Tibial nerve (tissue), 4 donors: Measurements from ENCODE around the gene MBD2. TPM values are rescaled to one million over a fixed set of nuclear protein-coding genes. Genes with fewer than 3 reads are reported as not detected.

ENCODE experiments used
- DNase-seq, 2 donors: peaks; one replicate each; pipeline ENCODE4 v3.0.0-alpha.2; 2019; ENCODE audit warnings: low spot score in 2 of 2
- H3K27ac ChIP-seq, 4 donors: fragments of 200-600 bp; sonication (generic) in 3 of 4; one replicate each; pipeline ENCODE4 v1.5.1; 2017 to 2019; ENCODE audit warnings: mild to moderate bottlenecking in 1 of 4
- H3K27me3 ChIP-seq, 2 donors: fragments of 200-600 bp; sonication (generic) in 1 of 2; one replicate each; pipeline versions ENCODE4 v1.5.1 to v1.6.0; 2017 to 2019
- H3K36me3 ChIP-seq, 3 donors: fragments of 200-600 bp; sonication (generic); one replicate each; pipeline ENCODE4 v1.5.1; 2018 to 2019
- H3K4me1 ChIP-seq, 4 donors: fragments of 200-600 bp; sonication (generic) in 3 of 4; one replicate each; pipeline ENCODE4 v1.5.1; 2017 to 2019
- H3K4me3 ChIP-seq, 4 donors: fragments of 200-600 bp; sonication (generic) in 3 of 4; one replicate each; pipeline ENCODE4 v1.5.1; 2017 to 2019; ENCODE audit warnings: mild to moderate bottlenecking in 1 of 4, moderate library complexity in 1 of 4
- H3K9me3 ChIP-seq, 4 donors: fragments of 200-600 bp; sonication (generic) in 3 of 4; one replicate each; pipeline ENCODE4 v1.5.1; 2017 to 2019
- EP300 ChIP-seq, 2 donors: sonication (generic); formaldehyde crosslinking; IDR thresholded peaks; one replicate each; pipeline ENCODE4 v1.6.1; 2017; ENCODE audit warnings: antibody characterized with exemption in 2 of 2, mild to moderate bottlenecking in 1 of 2
- POLR2A ChIP-seq, 2 donors: fragments of 450-650 bp; IDR thresholded peaks; one replicate each; pipeline ENCODE4 v1.6.1; 2017; ENCODE audit warnings: antibody characterized with exemption in 2 of 2, mild to moderate bottlenecking in 2 of 2, moderate library complexity in 2 of 2
- WGBS, 2 donors: methylation state at CpG; one replicate each; pipeline ENCODE4 v1.1.5; 2018; 5-methylcytosine and 5-hydroxymethylcytosine counted together
- total RNA-seq, 4 donors: library from RNA; depleted of rRNA; stranded (reverse); fragments of >200 nt; gene quantifications; one replicate each; pipeline ENCODE4 v1.1.0, GENCODE V29; 2016
- TF ChIP-seq, protein P1 (sequence below), 5 experiments: fragments of 200-600 bp in 3 of 5; fragments of 450-650 bp in 2 of 5; sonication (generic) in 3 of 5; IDR thresholded peaks; one replicate each; pipeline ENCODE4 v1.5.1; 2016 to 2019; ENCODE audit warnings: antibody characterized with exemption in 5 of 5, mild to moderate bottlenecking in 3 of 5, moderate library complexity in 2 of 5

MBD2 gene
- total RNA-seq, 4 donors from 2014 or later = 32.1 to 60.6 (median 37.8) TPM

DNA sequence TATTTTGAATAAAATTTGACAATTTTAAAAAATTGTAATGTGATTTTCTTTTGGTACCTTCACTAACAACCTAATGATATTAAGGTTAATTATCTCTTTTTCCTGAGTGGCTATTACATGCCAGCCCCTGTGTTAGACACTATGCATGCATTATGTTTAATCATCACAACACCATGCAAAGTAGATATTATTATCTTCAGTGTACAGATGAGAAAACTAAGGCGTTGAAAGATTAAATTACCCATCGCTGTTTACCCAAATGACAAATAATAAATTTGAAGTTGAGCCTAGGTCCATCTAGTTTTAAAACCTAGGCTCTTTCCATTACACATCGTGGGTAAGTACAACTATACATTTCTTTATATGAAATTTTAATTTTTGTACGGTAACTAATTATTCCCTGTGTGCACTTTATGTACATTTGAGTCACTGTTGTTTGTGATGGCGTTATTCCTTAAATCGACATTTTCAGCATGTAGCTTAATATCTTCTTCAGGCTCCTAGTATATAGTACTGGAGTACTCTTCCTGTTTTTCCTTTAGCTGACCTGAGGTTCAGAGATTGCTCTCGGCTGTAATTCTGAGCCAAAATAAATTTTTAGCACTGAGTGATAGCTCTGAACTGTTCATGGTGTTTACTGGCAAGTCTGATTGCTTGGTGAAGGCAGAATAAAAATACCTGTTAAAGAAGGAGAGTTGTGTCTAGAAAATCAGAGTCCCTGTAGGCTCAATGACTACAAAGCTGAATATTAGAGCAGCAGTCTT is 13.9 kb upstream of the MBD2 start:
- no peak overlapping the region for H3K27ac ChIP-seq
- H3K36me3 ChIP-seq = no peaks in the 10 kb centered on the region
- H3K27me3 ChIP-seq = no peaks in the 10 kb centered on the region
- H3K9me3 ChIP-seq = no peaks in the 10 kb centered on the region
- WGBS, 2 donors = 58 to 65% methylated on average over 7 of the region's 7 CpGs
- no peak for TF ChIP-seq EP300 (IDR thresholded peaks at IDR 0.05)
- no peak for TF ChIP-seq POLR2A (IDR thresholded peaks at IDR 0.05)
- TF ChIP-seq, protein P1, sequence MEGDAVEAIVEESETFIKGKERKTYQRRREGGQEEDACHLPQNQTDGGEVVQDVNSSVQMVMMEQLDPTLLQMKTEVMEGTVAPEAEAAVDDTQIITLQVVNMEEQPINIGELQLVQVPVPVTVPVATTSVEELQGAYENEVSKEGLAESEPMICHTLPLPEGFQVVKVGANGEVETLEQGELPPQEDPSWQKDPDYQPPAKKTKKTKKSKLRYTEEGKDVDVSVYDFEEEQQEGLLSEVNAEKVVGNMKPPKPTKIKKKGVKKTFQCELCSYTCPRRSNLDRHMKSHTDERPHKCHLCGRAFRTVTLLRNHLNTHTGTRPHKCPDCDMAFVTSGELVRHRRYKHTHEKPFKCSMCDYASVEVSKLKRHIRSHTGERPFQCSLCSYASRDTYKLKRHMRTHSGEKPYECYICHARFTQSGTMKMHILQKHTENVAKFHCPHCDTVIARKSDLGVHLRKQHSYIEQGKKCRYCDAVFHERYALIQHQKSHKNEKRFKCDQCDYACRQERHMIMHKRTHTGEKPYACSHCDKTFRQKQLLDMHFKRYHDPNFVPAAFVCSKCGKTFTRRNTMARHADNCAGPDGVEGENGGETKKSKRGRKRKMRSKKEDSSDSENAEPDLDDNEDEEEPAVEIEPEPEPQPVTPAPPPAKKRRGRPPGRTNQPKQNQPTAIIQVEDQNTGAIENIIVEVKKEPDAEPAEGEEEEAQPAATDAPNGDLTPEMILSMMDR (IDR thresholded peaks at IDR 0.05) = no peak
- no peak for DNase-seq
- H3K4me1 ChIP-seq = peaks cover 0 to 23% (median 10%) of the 10 kb centered on the region in 4 donors
- H3K4me3 ChIP-seq = no peak overlapping the region

DNA sequence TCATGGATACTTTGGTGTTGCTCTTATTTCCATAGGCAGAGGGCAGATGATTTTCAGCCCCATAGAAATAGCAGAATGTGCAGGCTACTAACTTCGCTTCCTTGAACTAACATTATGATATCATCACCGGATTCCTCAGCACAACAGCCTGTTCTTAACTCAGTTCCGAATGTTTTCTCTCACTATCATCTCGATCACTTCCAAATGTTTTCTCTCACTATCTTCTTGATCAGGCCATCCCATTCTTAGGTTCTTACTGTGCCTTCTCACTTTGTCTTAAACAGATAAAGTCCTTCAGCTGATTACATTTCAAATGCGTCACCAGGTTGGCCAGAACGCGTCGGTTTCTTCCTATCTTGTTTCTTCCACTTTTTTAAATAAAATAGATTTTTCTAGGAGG is 11.4 kb upstream of the MBD2 start:
- H3K27ac ChIP-seq = no peak overlapping the region
- H3K27me3 ChIP-seq = no peaks in the 10 kb centered on the region
- H3K4me1 ChIP-seq = peaks cover 0 to 23% (median 10%) of the 10 kb centered on the region in 4 donors
- 69 to 78% methylated on average over 8 of the region's 8 CpGs for WGBS, 2 donors
- TF ChIP-seq, protein P1 (IDR thresholded peaks at IDR 0.05) = no peak
- no peak for TF ChIP-seq POLR2A (IDR thresholded peaks at IDR 0.05)
- TF ChIP-seq EP300 (IDR thresholded peaks at IDR 0.05) = no peak
- no peak overlapping the region for H3K4me3 ChIP-seq
- no peaks in the 10 kb centered on the region for H3K9me3 ChIP-seq
- no peaks in the 10 kb centered on the region for H3K36me3 ChIP-seq
- DNase-seq = no peak

DNA sequence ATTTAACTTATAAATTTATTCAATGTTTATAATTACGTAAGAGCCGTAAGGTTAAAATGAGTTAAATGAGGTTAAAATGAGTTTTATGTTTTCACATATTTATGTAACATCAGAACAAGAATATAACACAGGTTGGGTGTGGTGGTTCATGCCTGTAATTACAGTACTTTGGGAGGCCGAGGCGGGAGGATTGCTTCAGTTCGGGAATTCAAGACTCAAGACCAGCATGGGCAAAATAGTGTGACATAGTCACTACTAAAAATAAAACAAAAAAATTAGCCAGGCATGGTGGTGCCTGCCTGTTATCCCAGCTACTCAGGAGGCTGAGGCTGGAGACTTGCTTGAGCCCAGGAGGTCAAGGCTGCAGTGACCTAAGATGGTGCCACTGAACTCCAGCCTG is 9.3 kb upstream of the MBD2 start:
- no peaks in the 10 kb centered on the region for H3K9me3 ChIP-seq
- 95 to 98% methylated on average over 5 of the region's 5 CpGs for WGBS, 2 donors
- no peaks in the 10 kb centered on the region for H3K27me3 ChIP-seq
- no peak overlapping the region for H3K4me3 ChIP-seq
- peaks cover 0 to 6% (median 3%) of the 10 kb centered on the region in 4 donors for H3K4me1 ChIP-seq
- no peaks in the 10 kb centered on the region for H3K36me3 ChIP-seq
- H3K27ac ChIP-seq = no peak overlapping the region
- no peak for DNase-seq
- no peak for TF ChIP-seq EP300 (IDR thresholded peaks at IDR 0.05)
- no peak for TF ChIP-seq POLR2A (IDR thresholded peaks at IDR 0.05)
- TF ChIP-seq, protein P1 (IDR thresholded peaks at IDR 0.05) = no peak

DNA sequence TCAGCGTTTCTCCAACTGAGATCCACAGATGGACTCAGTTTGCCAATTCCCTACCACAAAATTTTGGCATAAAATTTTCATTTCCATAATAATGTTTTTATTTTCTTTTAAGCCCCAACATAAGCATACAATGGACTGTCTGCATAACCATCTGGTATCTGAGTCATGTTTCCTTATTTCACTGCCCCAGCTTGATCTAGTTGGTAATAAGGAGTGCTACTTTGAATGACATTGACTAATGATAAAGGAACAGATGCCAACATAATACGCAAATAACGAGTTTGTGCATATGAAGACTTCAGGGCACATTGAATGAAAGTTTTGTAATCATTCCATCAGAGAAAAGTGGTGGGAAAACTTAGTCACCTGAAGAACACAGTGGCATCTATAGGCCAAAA is 8.8 kb upstream of the MBD2 start:
- no peak for DNase-seq
- Histone ChIP-seq H3K4me3 (no peak overlapping the region), H3K27me3 (no peaks in the 10 kb centered on the region), H3K27ac (no peak overlapping the region), H3K36me3 (no peaks in the 10 kb centered on the region), H3K9me3 (no peaks in the 10 kb centered on the region), H3K4me1 (peaks cover 0 to 1% (median under 1%) of the 10 kb centered on the region in 4 donors)
- TF ChIP-seq EP300 (IDR thresholded peaks at IDR 0.05) (no peak), POLR2A (IDR thresholded peaks at IDR 0.05) (no peak)
- WGBS, 2 donors = 86 to 90% methylated on average over 3 of the region's 3 CpGs

DNA sequence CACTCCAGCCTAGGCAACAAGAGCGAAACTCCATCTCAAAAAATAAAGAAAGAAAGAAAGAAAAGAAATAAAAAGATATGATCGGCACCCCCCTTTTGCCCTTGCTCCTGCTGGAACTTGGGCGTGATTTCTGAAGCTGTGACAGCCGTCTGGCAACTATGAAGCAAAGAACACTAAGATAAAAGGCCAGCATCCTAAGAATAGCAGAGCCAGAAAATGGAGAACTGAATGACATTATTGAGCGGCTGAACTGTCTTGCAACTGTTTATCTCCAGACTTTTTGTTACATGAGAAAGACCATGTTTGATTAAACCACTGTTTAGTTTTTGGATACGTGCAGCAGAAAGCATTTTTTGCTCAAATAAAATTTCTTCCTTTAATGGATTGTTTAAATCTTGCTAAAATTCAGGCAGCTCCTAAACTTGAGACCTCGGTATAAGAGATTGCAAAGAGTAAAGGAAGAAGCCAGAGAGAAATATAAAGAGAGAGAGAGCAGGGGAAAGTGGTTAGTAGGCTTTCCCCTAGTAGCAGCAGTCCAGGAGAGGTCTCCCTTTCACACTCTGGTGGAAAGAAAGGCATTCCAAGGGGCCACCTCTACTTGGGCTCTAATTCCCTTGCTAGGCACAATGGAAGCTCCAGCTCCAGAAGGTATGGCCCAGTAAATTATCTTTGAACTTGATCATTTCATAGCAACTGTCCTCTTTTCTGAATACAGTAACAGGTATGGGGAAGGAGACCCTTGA is 8.2 kb upstream of the MBD2 start:
- no peak overlapping the region for H3K4me3 ChIP-seq
- H3K36me3 ChIP-seq = no peaks in the 10 kb centered on the region
- TF ChIP-seq EP300 (IDR thresholded peaks at IDR 0.05) (no peak), POLR2A (IDR thresholded peaks at IDR 0.05) (no peak)
- TF ChIP-seq, protein P1 (IDR thresholded peaks at IDR 0.05) = no peak
- no peak for DNase-seq
- H3K27ac ChIP-seq = no peak overlapping the region
- no peaks in the 10 kb centered on the region for H3K27me3 ChIP-seq
- no peaks in the 10 kb centered on the region for H3K4me1 ChIP-seq
- H3K9me3 ChIP-seq = no peaks in the 10 kb centered on the region
- 75 to 77% methylated on average over 7 of the region's 7 CpGs for WGBS, 2 donors
